Measurements from ENCODE around the gene DCAF10.

DNA sequence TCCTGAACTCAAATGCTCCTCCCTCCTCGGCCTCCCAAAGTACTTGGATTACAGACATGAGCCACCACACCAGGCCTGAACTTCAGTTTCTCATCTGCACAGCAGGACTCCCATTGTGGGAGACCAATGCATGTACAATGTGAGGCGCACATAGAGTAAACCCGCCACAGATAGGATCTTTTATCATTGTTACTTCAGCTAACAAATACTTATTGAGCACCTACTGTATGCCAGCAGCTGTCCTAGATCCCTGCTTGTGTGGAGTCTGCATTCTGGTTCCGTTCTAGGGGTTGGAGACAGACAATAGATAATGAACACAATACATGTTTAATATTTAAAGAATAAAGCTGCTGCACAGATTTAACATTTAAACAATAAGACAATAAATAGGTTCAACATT lies 109.7 kb downstream of the DCAF10 start:
- no peak for TF ChIP-seq EZH2 (IDR thresholded peaks at IDR 0.05; ENCODE audit: low read length, unreplicated experiment)
- TF ChIP-seq EZH2phosphoT487 (IDR thresholded peaks at IDR 0.05; ENCODE audit: borderline replicate concordance, low read length), result no peak
- TF ChIP-seq CTCF (conservative IDR thresholded peaks at IDR 0.05; ENCODE audit: low read depth, low read length), result no peak
